ENCODE results near the gene RAB25.

Gene RAB25

DNA sequence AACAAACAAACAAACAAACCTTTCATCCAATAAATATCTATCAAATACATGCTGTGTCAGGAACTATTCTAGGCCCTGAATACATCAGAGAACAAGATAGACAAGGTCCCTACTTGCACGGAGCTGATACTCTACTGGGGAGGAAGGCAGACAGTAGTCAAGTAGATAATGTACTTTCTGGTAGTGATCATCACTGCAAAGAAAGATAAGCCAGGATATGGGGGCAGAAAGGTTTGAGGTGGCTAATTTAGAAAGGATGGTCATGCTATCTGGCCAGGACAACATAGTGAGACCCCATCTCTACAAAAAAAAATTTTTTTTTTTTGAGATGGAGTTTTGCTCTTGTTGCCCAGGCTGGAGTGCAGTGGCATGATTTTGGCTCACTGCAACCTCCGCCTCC, 30.6 kb downstream of the RAB25 start:
- TF ChIP-seq, protein P1, sequence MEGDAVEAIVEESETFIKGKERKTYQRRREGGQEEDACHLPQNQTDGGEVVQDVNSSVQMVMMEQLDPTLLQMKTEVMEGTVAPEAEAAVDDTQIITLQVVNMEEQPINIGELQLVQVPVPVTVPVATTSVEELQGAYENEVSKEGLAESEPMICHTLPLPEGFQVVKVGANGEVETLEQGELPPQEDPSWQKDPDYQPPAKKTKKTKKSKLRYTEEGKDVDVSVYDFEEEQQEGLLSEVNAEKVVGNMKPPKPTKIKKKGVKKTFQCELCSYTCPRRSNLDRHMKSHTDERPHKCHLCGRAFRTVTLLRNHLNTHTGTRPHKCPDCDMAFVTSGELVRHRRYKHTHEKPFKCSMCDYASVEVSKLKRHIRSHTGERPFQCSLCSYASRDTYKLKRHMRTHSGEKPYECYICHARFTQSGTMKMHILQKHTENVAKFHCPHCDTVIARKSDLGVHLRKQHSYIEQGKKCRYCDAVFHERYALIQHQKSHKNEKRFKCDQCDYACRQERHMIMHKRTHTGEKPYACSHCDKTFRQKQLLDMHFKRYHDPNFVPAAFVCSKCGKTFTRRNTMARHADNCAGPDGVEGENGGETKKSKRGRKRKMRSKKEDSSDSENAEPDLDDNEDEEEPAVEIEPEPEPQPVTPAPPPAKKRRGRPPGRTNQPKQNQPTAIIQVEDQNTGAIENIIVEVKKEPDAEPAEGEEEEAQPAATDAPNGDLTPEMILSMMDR (IDR thresholded peaks at IDR 0.05; ENCODE audit: low read length, missing control alignments), result no peak
- DNase-seq (ENCODE audit: low read depth), result no peak
- H3K4me3 ChIP-seq (replicated peaks; ENCODE audit: low read depth, low read length), result no peak overlapping the region

DNA sequence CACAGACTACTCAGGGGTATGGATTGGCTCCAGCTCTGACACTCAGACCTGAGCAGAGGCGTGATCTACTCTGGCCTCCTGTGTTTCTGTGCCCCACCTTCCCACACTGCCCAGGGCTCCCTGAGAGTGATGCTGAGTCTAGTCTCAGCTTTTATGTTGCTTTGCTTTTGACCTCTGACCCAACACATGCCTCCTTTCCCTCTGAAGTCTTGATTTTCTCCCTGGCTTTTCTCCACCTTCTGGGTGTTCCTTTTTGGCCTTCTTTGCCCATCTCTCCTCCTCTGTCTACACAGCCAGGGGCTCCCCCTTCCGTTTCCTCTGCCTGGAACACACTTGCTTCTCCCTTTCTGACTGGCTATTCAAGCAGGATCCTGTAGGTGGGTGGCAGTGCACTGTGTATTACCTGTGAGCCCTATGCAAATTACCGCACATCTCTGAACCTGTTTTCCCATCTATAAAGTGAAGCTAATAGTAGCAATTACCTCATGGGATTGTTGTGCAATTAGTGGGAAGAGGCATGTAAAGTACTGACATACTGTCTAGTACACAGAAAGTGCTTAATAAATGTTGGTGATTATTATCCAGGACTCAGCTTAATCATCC, 35.0 kb downstream of the RAB25 start:
- no peak overlapping the region for H3K4me3 ChIP-seq (replicated peaks; ENCODE audit: low read depth, low read length)
- DNase-seq (ENCODE audit: low read depth), result no peak
- TF ChIP-seq, protein P1 (IDR thresholded peaks at IDR 0.05; ENCODE audit: low read length, missing control alignments), result no peak

DNA sequence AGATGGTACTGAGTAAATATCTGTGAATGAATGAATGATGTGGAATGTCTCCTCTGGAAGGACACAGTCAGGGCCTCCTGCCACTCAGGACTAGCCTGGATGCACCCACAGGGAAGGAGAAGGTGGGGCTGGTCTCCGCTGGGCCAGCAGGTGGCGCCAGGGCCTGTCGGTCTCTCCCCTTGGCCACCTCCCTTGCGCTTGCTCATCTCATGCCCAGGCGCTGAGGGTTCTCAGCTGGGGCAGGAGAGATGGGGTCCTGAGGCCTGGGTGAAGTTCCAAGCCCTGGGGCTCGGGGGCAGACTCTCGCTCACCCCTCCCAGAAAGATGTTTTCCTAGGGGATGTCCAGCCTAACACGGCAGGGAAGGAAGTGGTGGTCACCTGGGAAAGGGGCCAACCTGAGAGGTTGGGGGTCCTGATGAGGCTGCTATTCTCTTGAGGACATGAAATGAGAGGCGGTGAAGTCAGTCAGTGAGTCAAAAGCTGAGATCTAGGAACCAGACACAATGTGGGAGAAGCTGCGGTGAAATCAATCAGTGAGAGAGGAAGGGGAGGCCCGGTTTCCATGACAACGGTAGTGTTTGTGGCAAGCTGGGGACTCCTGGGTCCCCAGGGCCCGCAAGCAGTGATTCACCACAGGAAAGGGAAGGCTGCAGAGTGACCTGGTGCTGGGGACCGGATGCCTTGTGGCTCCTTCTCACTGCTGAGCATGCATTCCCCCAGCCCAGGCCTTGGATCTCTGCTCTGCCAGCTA, 35.9 kb downstream of the RAB25 start:
- TF ChIP-seq, protein P1 (IDR thresholded peaks at IDR 0.05; ENCODE audit: low read length, missing control alignments), result peak; percentile 97
- peak; percentile 86 for DNase-seq (ENCODE audit: low read depth)
- H3K4me3 ChIP-seq (replicated peaks; ENCODE audit: low read depth, low read length), result no peak overlapping the region

- TF ChIP-seq, protein P1 (IDR thresholded peaks at IDR 0.05; ENCODE audit: low read length, missing control alignments), result no peak
- no peak for DNase-seq (ENCODE audit: low read depth)
- H3K4me3 ChIP-seq (replicated peaks; ENCODE audit: low read depth, low read length), result no peak overlapping the region
These were observed 36.7 kb downstream of the RAB25 start for GRCh38 chr1:156097499-156098178.

GRCh38 chr1:156098784-156099183, 37.8 kb downstream of the RAB25 start:
- H3K4me3 ChIP-seq (replicated peaks; ENCODE audit: low read depth, low read length), result no peak overlapping the region
- TF ChIP-seq, protein P1 (IDR thresholded peaks at IDR 0.05; ENCODE audit: low read length, missing control alignments), result no peak
- no peak for DNase-seq (ENCODE audit: low read depth)

- no peak for DNase-seq (ENCODE audit: low read depth)
- TF ChIP-seq, protein P1 (IDR thresholded peaks at IDR 0.05; ENCODE audit: low read length, missing control alignments), result no peak
- no peak overlapping the region for H3K4me3 ChIP-seq (replicated peaks; ENCODE audit: low read depth, low read length)
These were observed 38.3 kb downstream of the RAB25 start for GRCh38 chr1:156099282-156099681.

Data from fibroblast of pulmonary artery (primary cell).